Cardiac fibroblast (primary cell): ENCODE data around the gene FXYD6.

Experiments
- DNase-seq, 2 donors: peaks; one replicate each; pipeline versions ENCODE4 v3.0.0 to v3.0.0-alpha.2; 2010; ENCODE audit warnings: low read depth in 2 of 2
- H3K4me3 ChIP-seq, 2 donors: replicated peaks in 1 of 2; 1 replicate in 1 of 2; 2 replicates in 1 of 2; pipeline ENCODE4 v1.5.1; 2011; ENCODE audit warnings: low read depth in 2 of 2, low read length in 2 of 2, mild to moderate bottlenecking in 2 of 2, moderate library complexity in 1 of 2
- TF ChIP-seq, protein P1 (sequence below): IDR thresholded peaks from one replicate; pipeline ENCODE4 v1.5.1; 2011; ENCODE audit warnings: low read depth, mild to moderate bottlenecking, low read length, inconsistent platforms

Gene FXYD6

DNA sequence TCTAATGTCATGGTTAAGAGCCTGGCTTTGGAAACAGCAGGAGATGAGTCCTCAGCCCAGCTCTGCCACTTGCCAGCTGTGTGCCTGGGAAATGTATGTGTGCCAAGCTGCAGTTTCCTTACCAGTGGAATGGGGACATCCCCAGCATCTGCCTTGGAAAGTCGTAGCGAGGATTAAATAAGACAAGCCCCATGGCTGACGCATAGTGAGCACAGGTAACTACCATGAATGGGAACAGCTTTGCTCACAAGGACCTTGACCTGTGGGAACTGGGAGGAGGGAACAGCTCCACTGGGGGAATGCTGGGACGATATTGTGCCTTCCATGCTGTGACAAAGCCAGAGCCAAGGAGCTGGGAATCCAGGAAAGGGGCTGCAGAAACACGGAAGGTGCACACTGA, 76.8 kb downstream of the FXYD6 start:
- no peak for DNase-seq
- TF ChIP-seq, protein P1, sequence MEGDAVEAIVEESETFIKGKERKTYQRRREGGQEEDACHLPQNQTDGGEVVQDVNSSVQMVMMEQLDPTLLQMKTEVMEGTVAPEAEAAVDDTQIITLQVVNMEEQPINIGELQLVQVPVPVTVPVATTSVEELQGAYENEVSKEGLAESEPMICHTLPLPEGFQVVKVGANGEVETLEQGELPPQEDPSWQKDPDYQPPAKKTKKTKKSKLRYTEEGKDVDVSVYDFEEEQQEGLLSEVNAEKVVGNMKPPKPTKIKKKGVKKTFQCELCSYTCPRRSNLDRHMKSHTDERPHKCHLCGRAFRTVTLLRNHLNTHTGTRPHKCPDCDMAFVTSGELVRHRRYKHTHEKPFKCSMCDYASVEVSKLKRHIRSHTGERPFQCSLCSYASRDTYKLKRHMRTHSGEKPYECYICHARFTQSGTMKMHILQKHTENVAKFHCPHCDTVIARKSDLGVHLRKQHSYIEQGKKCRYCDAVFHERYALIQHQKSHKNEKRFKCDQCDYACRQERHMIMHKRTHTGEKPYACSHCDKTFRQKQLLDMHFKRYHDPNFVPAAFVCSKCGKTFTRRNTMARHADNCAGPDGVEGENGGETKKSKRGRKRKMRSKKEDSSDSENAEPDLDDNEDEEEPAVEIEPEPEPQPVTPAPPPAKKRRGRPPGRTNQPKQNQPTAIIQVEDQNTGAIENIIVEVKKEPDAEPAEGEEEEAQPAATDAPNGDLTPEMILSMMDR, result no peak
- H3K4me3 ChIP-seq, result no peak overlapping the region

DNA sequence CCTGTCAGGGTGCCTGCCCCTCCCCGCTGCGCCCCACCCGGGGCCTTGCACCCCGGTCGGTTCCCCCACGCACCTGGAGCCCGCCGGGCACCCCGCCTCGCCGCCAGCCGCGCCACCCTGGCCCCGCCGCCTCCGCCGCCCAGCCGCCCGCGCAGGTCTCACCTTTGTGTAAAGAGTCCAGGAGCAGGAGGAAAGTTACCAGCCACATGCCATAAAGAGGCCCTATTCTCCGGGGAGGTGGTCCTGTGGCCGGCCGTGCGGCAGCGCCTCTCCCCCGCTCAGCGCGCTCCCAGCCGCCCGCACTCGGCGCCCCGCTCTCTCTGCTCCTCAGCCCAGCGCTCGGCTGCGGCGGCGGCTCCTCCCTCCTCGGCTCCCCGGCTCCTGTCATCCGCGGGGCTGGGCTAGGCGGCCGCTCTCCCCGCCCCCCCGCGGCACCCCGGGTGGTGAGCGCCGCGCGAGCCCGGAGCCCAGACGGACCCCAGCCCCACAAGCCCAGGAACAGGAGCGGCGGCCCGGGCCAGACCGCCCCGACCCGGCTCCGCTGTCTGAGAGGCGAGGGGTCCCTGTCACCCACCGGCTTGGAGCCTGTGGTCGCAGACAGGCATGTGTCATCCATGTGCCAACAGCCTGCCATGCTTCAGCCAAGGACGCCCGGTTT, 79.5 kb downstream of the FXYD6 start, which contains the start of gene DSCAML1:
DSCAML1 (minus strand) TSS at position 345 of the 658 bp plus-strand sequence; CDS start at position 208, 137 bp downstream.
- DNase-seq, result no peak
- TF ChIP-seq, protein P1, result no peak
- H3K4me3 ChIP-seq, result no peak within 1 kb of the TSS

DNA sequence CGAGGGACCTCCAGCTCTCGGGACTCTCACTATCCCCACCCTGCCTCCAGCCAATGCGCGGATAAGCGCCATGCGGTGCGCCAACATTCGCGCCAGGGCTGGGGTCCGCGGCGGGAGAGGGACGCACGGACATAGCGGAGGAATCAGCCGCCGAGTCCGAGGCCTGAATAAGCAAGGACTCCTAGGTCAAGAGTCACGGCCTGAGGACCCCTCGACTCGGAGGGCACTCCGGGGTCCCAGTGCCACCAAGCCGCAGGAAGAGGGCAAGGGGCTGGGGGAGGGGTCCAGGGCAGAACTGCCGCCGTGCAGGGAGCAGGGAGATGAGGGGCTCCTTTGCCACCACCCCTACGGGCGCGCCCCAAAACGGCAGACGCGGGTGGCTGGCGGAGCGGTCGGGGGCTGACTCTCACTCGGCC, 80.0 kb downstream of the FXYD6 start:
- no peak overlapping the region for H3K4me3 ChIP-seq
- DNase-seq, result no peak
- TF ChIP-seq, protein P1, result no peak

DNA sequence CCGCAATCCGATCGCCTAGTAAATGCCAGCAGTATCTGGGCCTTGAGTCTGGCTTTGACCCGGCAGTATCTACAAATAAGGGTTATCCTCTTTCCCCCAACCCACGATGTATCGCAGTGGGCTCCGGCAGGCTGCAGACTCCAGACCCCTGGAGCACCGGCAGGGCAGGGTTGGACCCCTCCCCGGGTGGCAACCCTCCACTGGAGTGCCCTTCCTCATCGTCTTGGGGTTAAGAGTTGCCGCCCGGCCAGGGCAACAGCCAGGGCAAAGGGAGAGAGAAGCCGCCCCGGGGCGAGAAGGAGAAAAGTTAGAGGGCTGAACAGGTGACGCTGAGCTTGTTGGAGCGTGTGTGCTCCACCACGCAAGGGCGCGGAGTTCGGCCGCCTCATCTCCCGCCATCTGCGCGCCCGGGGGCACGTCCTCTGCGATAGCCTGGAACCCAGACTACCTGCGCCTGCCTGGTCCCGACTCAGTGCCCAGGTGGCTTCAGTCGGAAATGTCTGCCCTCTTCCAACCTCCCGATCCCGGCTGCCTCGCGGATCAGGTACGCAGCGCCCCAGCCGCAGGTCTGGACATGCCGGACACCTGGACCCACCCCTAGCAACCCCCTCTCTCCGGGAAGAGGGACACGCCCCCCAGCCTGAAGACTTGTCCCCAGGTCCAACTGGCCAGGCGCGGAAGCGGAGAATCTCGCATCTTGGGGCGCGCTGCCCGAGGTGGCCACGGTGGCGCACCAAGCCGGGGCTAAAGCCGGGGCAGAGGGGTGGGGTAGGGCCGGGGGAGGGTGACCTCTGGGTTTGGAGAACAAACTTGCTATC, 80.6 kb downstream of the FXYD6 start:
- no peak for DNase-seq
- TF ChIP-seq, protein P1, result no peak
- no peak overlapping the region for H3K4me3 ChIP-seq

DNA sequence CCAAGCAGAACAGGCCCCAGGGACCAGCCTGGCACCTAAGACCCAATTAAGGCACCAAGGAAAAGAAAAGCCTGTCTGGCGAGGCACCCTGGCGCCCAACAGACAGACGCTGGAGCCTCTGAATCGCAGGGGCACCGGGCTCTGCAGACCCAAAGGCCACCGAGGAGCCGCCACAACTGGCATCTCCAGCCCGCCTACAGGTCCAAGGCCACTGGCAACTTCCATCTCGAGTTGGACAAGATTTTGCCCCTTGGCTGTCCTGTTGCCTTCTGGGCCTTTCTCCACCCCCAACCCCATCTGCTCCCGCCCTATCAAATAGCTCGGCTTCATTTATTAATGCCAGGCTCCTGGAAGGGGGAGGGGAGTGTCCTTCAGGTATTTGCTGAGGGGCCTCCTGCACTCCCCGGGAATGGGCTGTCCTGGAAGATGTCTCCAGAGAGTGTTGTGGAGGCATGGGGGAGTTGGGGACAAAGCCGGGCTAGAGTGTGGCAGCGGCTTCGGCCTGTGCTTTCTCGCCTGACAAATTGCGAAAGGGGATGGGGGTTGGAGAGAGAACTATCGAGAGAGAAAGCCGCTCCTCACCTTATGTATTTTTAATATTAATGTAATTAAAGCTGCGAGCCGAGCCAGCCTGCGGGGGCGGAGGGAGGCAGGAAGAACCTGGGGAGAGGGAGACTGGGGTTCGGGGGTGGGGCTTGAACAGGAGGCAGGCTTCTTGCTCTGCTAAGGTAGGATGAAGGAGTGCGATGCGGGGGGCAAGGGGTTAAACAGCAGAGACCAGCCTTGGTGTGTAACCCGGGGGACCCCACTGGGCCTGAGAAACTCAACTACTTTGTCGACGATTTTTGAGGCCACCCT, 81.5 kb downstream of the FXYD6 start:
- H3K4me3 ChIP-seq, result no peak overlapping the region
- no peak for DNase-seq
- TF ChIP-seq, protein P1, result no peak

DNA sequence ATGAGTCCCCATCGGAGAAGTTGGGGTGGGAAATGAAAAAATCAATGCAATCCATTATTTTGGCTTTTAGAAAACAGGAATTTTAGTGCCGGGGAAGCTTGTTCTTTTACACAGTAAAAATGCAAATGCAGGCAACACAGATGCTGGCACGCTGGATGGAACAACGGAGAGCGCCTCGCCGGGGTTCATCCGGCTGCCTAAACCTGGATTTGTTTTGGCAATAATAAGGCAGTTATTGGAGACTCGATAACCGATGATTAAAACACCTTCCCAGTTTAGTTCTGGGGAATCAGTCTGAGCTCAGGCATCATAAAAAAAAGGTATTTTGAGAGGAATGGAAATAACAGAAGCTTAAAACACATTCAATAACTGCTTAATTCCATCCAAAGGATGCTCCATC, 82.3 kb downstream of the FXYD6 start:
- TF ChIP-seq, protein P1, result no peak
- no peak for DNase-seq

More for the DNA sequence above, 82.3 kb downstream of the FXYD6 start:
- H3K4me3 ChIP-seq, result no peak overlapping the region
